SK-N-DZ (cell line): ENCODE data around the gene IL34.
"Not testable (repeated sequence)": the region's sequence is repeated elsewhere in the genome, so short reads cannot be mapped to it uniquely, and the experiment has no call there.

Experiments
- DNase-seq: peaks from one replicate; pipeline ENCODE4 v3.0.0-alpha.2; 2015; ENCODE audit warnings: low spot score

IL34 gene

DNA sequence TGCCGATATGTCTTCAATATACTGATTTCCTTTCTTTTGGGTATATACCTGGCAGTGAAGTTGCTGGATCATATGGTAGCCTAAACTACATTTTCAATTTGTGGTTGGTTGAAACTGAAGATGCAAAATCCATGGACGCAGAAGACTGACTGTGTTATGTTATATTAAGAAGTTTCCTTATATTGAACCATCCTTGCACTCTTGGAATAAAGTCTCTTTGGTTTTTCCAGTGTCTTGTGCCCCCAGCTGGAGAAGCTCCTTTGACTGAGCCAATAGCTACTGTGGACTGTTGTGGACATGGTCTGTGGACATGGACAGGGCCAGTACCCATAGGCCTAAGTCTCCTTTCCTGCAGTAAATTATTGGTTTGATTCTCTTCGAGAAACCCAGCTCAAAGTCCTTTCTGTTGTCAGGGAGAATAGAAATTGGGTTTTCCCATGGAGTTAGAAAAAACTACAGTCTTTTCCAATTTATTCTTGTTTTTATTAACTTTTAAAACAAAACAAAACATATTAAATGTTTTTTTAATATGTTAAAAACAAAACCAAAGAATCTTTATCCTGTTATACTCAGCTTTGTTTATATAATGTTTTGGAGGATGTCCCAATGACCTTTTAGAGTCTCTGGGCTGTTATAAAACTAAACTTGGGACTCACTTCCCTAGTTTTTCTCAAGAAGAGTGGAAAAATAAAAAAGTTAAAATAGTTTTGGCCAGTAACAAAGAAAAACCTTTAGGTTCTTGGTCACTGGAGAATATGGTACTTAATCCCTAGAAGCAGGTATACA lies 15.2 kb upstream of the IL34 start:
- no peak for DNase-seq

GRCh38 chr16:70632273-70632672 lies 14.1 kb upstream of the IL34 start:
- DNase-seq, result no peak

- DNase-seq, result not testable (repeated sequence)
Observed at GRCh38 chr16:70633617-70634016, 12.7 kb upstream of the IL34 start.

DNA sequence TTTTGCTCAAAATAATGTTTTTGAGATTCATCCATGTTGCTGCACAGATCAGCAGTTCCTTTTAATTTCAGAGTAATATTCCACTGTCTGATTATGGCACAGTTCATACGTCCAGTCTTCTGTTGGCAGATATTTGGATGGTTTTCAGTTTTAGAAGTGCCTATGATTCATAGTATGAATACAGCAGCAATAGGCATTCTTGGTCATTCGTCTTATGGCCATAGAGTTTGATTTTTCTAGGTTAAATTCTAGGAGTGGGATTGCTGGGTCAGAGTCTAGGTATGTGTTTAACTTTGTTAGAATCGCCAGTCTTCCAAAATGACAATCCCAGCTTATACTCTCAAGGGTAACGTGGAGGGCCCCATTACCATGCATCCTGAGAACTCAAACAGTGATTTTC lies 11.5 kb upstream of the IL34 start:
- no peak for DNase-seq

DNA sequence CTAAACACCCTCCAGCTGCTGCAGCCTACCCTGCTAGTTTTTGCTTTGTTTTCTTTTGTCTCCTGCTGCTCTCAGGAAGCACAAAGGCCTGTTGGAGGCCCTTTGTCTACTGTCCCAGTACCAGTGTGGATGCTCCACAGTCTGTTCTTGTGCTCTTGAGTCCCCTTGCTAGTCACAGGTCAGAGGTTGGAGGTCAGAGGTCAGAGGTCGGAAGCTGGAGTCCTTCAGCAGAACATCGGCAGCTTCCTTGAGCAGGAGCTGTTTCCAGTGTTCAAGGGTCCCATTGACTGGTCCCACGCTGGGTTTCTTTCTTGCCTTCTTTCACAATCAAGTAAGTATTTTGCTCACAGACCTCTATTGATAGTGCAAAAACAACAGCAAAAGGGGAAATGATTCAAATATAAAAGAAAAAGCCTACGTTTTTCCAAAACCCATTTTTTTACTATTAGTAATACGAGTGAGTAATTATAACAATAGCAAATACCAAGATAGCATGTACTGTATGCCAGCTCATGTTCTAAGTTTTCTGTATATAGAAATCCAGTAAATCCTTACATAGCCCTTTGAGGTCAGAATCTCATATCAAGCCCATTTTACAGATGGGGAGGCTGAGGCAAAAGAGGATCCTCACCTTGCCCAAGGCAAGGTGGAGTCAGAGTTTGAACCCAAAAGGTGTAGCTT lies 10.9 kb upstream of the IL34 start:
- no peak for DNase-seq

DNA sequence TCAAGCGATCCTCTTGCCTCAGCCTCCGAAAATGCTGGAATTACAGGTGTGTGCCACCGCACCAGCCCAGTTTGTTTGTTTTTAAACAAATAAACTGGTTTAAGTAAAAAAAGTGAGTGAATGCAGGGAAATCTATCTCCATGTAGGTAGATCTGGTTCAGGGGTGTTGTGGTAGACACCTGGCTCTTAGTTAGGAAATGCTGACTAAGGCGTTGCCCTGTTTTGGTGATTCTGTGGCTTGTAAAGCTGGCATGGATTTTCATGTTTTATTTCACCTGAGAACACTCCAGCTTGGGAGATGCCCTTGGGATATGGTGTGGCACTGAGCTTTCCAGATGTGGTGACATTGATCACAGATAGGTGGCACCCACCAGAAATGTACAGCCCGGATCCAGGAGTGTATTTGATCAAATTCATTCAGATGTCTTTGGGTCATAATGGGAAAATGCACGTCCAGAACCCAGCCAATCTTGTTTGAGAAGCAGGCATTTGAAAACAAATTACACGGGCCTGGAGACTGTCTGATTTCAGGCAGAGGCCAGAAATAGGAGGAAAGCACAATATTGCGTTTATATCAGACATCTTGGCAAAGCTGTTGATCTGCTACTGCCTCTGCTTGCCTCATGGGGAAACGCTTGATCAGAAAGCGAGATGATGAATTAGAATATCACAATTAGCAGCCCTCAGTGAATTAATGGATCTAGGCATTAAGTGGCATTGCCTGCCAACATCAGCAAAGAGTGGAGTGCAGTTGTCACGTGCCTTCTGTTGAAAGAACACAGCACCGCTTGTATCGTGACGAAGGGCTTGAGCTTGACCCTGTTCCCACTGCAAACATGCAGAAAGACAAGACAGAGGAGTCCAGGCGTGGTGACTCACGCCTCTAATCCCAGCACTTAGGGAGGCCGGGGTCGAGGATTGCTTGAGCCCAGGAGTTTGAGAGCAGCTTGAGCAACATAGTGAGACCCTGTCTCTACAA lies 7.3 kb upstream of the IL34 start:
- no peak for DNase-seq

DNA sequence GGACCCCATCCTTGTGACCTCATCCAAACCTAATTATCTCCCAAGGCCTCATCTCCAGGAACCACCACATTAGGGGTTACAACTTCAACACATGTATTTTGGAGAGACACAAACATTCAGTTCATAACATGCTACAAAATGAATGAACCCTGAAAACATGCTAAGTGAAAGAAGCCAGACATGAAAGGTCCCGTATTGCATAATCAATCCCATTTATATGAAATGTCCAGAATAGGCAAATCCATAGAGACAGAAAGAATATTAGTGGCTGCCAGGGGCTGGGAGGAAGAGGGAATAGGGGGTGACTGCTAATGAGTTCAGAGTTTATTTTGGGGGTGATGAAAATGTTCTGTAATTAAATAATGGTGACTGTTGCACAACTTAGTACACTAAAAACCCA lies 3.7 kb upstream of the IL34 start:
- DNase-seq, result no peak

GRCh38 chr16:70643264-70643663 lies 3.1 kb upstream of the IL34 start:
- not testable (repeated sequence) for DNase-seq

GRCh38 chr16:70644763-70645597 lies 1.4 kb upstream of the IL34 start:
- no peak for DNase-seq

GRCh38 chr16:70647441-70648359 lies 1.3 kb downstream of the IL34 start:
- DNase-seq, result no peak

GRCh38 chr16:70648606-70649005 lies 2.2 kb downstream of the IL34 start:
- DNase-seq, result no peak

DNA sequence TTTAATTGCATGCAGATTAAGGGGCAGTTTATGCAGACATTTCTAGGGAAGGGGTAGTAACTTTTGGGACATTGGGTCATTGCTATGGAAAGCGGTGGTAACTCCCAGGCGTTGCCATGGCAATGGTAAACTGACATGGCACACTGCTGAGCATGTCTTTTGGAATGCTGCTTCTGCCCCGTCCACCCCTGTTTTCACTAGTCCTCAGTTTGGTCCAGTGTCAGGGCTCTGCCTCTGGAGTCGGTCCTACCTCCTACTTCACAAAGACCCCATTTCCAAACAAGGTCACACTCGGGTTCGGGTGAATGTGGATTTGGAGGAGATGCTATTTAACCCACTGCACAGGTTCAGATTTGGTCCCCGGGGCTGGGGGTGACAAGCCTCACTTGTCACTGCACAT lies 2.9 kb downstream of the IL34 start:
- no peak for DNase-seq

GRCh38 chr16:70650216-70650615 lies 3.9 kb downstream of the IL34 start:
- DNase-seq, result no peak

GRCh38 chr16:70651524-70651923 lies 5.2 kb downstream of the IL34 start:
- no peak for DNase-seq

- no peak for DNase-seq
Observed at GRCh38 chr16:70652322-70652721, 6.0 kb downstream of the IL34 start.

DNA sequence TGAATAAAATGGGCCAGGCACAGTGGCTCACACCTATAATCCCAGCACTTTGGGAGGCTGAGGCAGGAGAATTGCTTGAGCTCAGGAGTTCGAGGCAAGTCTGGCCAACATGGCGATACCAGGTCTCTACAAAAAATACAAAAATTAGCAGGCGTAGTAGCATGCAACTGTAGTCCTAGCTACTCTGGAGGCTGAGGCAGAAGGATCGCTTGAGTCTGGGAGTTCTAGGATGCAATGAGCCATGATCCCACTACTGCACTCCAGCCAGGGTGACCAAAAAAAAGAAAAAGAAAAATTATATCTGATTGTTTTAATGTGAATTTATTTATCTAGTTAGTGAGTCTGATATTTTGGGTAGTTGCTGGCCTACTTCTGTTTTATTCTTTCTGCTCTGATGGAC lies 7.0 kb downstream of the IL34 start:
- no peak for DNase-seq

GRCh38 chr16:70653809-70654771 lies 7.7 kb downstream of the IL34 start:
- peak; percentile 87 for DNase-seq

DNA sequence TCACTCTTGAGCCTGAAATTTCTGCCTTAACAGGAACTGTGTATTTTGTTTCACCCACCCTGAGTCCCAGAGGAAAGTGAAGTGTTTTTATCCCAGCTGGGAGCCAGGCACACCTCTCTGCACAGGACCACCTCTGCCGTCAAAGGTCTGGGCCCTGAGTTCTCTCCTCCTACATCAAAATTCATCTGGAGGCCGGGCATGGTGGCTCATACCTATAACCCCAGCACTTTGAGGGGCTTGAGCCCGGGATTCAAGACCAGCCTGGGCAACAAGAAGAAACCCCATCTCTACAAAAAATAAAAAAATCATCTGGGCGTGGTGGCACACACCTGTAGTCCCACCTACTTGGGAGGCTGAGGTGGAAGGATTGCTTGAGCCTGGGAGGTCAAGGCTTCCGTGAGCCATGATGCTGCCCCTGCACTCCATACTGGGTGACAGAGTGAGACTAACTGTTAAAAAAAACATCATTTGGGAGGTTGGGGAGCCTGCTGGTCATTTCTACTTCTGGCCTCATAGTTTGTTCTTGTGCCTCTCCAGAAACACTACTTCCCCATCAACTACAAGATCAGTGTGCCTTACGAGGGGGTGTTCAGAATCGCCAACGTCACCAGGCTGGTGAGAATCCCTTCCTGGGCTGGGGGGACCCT lies 9.8 kb downstream of the IL34 start:
- no peak for DNase-seq
